AG09309 (cell line): Measurements from ENCODE around the gene PPFIBP1.

Source experiments
- DNase-seq: peaks from one replicate; pipeline ENCODE4 v3.0.0-alpha.2; 2010; ENCODE audit warnings: low read depth
- H3K4me3 ChIP-seq: 2 replicates; pipeline ENCODE4 v1.5.1; 2011; ENCODE audit warnings: mild to moderate bottlenecking, low read depth, low read length, moderate library complexity; ENCODE audit not compliant: control insufficient read depth
- TF ChIP-seq, protein P1 (sequence below): IDR thresholded peaks from 2 replicates; pipeline ENCODE4 v1.5.1; 2011; ENCODE audit warnings: mild to moderate bottlenecking, low read depth, low read length, inconsistent platforms; ENCODE audit not compliant: insufficient read depth, control insufficient read depth; ENCODE audit errors: missing control alignments

The PPFIBP1 gene

GRCh38 chr12:27673101-27673718, 149.2 kb downstream of the PPFIBP1 start:
- H3K4me3 ChIP-seq, result no peak overlapping the region
- TF ChIP-seq, protein P1, sequence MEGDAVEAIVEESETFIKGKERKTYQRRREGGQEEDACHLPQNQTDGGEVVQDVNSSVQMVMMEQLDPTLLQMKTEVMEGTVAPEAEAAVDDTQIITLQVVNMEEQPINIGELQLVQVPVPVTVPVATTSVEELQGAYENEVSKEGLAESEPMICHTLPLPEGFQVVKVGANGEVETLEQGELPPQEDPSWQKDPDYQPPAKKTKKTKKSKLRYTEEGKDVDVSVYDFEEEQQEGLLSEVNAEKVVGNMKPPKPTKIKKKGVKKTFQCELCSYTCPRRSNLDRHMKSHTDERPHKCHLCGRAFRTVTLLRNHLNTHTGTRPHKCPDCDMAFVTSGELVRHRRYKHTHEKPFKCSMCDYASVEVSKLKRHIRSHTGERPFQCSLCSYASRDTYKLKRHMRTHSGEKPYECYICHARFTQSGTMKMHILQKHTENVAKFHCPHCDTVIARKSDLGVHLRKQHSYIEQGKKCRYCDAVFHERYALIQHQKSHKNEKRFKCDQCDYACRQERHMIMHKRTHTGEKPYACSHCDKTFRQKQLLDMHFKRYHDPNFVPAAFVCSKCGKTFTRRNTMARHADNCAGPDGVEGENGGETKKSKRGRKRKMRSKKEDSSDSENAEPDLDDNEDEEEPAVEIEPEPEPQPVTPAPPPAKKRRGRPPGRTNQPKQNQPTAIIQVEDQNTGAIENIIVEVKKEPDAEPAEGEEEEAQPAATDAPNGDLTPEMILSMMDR, result no peak
- no peak for DNase-seq

DNA sequence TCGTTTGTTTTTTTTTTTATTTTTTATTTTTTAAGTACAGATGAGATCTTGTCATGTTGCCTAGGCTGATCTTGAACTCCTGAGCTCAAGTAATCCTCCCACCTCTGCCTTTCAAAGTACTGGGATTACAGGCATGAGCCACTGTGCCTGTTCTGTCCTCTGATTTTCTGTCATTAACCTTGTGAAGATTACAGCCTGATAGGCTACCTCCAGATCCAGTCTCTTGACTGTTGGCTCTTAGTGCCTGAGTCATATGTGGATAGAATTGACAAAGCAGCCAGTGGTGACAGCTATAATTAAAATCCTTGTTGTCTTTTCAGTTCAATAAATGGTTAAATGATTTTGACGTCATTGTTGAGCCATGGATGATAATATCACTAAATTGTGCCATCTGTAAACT, 151.0 kb downstream of the PPFIBP1 start:
- no peak overlapping the region for H3K4me3 ChIP-seq
- TF ChIP-seq, protein P1, result no peak
- no peak for DNase-seq

DNA sequence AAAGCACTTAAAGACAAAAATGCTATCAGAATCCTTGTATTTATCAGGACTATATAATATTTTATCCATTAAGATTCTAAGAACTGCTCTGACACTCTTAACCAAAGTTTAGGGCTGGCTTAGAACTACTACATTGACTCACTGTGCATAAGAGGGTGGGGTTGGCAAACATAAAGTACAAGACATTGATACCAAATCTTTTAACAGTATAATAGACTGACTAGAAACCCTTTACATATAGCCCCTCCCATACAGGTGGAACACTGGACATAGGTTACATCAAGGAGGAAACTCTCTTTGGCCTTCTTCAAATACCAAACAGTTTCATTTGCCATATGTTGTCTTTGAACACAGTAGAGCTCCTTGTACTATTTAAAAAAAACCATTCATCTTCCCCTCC, 156.6 kb downstream of the PPFIBP1 start:
- TF ChIP-seq, protein P1, result no peak
- no peak for DNase-seq

DNA sequence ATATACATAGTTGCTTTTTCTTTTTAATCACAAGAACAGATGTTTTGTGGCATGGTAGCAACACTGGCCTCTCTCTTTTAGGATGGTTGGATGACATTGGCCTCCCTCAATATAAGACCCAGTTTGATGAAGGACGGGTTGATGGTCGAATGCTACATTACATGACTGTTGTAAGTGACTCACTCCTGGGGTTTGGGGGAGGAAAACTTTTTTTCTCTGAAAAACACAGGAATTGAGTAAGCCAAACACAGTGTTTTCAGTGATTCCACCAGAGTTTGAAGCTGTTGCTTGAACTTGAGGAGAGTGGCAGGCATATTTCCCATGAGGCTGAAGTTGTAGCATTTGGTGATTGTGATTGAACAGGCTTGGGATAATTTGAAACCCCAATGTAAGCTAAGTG, 158.5 kb downstream of the PPFIBP1 start:
- TF ChIP-seq, protein P1, result no peak
- DNase-seq, result peak; percentile 16
- no peak overlapping the region for H3K4me3 ChIP-seq

More for the DNA sequence above, 156.6 kb downstream of the PPFIBP1 start:
- H3K4me3 ChIP-seq, result no peak overlapping the region

DNA sequence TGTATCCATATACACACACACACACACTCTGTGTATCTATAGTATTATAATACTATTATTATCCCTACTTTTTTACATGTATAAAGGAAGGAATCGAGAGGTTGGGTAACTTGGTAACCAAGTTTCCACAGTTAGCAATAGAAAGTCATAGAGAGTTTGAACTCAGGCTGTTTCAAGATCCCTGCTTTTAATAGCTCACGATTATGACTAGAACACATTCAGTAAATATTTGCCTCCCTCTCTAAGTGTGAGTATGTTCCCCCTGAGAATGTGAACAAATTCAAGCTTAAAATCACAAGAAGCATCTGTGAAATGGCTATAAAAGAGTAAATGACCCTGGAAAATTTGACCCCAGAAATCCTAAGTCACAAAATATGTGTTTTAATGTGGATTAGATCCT, 161.3 kb downstream of the PPFIBP1 start:
- TF ChIP-seq, protein P1, result no peak
- H3K4me3 ChIP-seq, result no peak overlapping the region

DNA sequence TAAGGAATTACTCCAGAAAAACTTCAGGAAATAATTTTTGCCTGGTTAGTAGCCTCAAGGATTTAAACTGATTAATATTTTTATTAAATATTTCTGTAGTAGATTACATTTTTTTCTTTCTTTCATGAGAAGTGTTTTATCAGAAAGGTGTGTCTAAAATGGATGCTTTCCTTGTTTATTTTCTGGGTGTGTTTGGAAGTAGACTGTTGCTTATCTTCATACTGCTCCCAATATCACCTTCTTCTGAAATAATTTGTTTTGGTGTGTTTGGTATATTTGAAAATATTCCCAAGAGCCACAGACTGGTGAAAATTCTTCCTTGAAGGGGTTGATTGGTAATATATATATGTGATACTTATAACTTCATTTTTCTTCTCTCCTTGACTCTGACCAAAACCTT, 162.1 kb downstream of the PPFIBP1 start:
- no peak for DNase-seq
- no peak overlapping the region for H3K4me3 ChIP-seq
- TF ChIP-seq, protein P1, result no peak

More for the DNA sequence above, 161.3 kb downstream of the PPFIBP1 start:
- no peak for DNase-seq
